ENCODE measurements around the gene NUP160.
A peak's percentile ranks its signal among the peaks of the same experiment; 100 is the strongest.
"Not testable (repeated sequence)": the region's sequence is repeated elsewhere in the genome, so short reads cannot be mapped to it uniquely, and the experiment has no call there.

The NUP160 gene

DNA sequence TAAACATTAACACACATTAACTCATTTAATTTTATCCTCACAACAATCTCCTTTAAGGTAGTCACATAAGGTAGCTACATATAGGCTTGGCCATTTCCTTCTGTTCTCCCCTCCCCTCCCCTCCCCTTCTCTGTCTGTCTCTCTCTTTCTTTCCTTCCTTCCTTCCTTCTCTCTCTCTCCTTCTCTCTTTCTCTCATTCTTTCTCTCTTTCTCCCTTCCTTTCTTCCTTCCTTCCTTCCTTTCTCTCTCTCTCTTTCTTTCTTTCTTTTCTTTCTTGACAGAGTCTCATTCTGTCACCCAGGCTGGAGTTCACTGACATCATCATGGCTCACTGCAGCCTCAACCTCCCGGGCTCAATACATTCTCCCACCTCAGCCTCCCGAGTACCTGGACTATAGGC is 22.3 kb upstream of the NUP160 start:
- H3K4me3 Mint-ChIP-seq: no peak overlapping the region
- no peak overlapping the region for H3K27ac Mint-ChIP-seq
- peaks cover 0 to 2% of the 10 kb centered on the region in 2 donors for H3K4me1 Mint-ChIP-seq (ENCODE audit: low read depth in 2 of 2)
- DNase-seq: no peak
- peaks cover 0 to under 1% of the 10 kb centered on the region in 2 donors for H3K9me3 Mint-ChIP-seq
- no peak for ATAC-seq (replicated peaks)
- peaks cover 0 to 6% of the 10 kb centered on the region in 2 donors for H3K27me3 Mint-ChIP-seq
- peaks cover 6% of the 10 kb centered on the region for H3K36me3 Mint-ChIP-seq (ENCODE audit: insufficient read depth)

DNA sequence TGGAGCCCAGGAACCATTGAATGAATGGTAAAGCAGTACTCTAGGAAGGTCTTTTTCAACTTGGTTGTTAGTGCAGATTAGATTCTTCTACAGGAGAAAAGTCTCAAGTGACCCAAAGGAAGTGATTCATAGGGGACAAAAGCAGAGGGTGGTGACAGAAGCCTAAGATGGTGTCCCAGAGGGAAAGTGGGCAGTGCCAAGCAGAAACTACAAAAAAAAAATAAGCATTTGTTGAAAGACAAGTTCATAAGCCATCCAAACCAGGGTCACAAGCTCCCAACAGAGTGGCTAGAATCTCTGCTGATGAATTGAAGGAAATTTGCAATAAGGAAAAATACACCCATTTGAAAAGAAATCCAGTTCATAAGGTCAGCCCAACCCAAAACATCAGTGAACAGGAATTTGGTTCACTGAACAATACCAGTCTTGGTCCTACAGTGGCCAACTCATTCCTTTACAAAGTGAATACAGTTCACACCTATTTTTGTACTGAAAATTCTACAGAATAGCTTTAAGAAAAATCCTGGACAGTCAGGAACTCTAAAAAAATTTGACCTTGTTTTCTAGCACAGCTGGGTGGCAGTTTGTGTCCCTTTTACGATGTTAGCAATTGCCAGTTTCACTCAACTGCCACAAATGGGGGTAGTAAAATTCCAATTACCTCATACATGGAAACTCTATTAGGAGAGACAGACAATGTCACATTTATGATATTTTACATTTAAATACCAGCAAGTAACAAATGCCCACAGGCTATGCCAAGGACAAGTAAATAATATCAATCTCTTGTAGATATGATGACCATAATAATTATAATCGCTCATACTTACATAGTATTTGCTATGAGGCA is 21.6 kb upstream of the NUP160 start:
- no peak for DNase-seq
- Mint-ChIP-seq H3K4me1 (ENCODE audit: low read depth in 2 of 2) (peaks cover 0 to 2% of the 10 kb centered on the region in 2 donors), H3K36me3 (ENCODE audit: insufficient read depth) (peaks cover 6% of the 10 kb centered on the region), H3K27ac (no peak overlapping the region), H3K9me3 (no peaks in the 10 kb centered on the region), H3K4me3 (no peak overlapping the region), H3K27me3 (peaks cover 0 to 6% of the 10 kb centered on the region in 2 donors)
- ATAC-seq (replicated peaks): no peak

DNA sequence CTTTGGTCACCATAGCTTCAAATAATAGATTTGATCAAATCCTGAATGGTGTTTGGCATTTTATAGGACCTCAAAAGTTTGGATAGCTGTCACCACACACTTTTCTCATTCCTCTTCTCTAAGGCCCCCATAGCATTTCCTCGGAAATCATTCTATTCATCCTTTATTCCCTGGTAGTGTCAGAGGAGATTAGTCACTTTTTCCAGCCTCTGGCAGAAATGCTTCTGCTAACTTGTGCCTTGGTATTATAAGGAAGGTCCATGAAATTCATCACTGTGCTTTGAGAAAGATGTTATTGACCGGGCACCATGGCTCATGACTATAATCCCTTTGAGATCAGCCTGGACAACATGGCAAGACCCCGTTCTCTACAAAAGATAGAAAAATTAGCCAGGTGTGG is 19.7 kb upstream of the NUP160 start:
- no peaks in the 10 kb centered on the region for H3K9me3 Mint-ChIP-seq
- H3K27ac Mint-ChIP-seq: no peak overlapping the region
- H3K27me3 Mint-ChIP-seq: no peaks in the 10 kb centered on the region
- DNase-seq (no peak), ATAC-seq (replicated peaks) (no peak)
- H3K36me3 Mint-ChIP-seq (ENCODE audit: insufficient read depth): peaks cover 6% of the 10 kb centered on the region
- H3K4me1 Mint-ChIP-seq (ENCODE audit: low read depth in 2 of 2): peaks cover 11% of the 10 kb centered on the region in 2 donors
- no peak overlapping the region for H3K4me3 Mint-ChIP-seq

DNA sequence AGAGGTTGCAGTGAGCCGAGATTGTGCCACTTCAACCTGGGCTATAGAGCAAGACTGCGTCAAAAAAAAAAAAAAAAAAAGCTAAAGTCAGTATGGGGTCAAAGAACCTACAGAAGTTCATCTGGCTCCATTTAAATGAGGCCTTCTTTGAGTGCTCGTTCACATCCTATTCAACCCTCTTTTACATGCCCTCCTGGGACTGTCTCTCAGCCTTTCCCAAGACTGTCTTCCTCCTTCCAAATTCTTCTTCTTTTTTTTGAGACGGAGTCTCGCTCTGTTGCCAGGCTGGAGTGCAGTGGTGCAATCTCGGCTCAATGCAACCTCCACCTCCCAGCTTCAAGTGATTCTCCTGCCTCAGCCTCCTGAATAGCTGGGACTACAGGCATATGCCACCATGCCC is 18.7 kb upstream of the NUP160 start:
- not testable (repeated sequence) for H3K9me3 Mint-ChIP-seq; DNase-seq; ATAC-seq (replicated peaks); H3K4me3 Mint-ChIP-seq; H3K36me3 Mint-ChIP-seq (ENCODE audit: insufficient read depth); H3K27me3 Mint-ChIP-seq; H3K27ac Mint-ChIP-seq
- peaks cover 11% of the 10 kb centered on the region in 2 donors for H3K4me1 Mint-ChIP-seq (ENCODE audit: low read depth in 2 of 2)

DNA sequence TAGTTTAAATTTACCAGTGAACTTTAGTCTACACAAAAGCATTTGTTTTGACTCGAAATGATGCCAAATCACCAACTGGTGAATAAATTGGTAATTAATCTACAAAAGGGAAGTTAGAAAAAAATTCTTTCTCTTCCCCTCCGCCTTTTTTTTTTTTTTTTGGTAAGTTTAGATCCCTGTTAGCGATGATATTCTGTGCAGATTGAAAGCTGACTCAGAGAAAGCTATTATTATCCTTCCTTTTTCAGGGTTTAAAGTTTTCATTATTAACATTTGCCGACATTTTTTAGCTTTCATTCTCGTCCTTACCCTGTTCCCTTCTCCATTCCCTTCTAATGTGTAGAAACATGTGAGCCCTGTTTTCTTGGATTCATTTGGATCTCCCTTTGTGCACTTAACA is 16.8 kb upstream of the NUP160 start:
- H3K36me3 Mint-ChIP-seq (ENCODE audit: insufficient read depth): peaks cover 4% of the 10 kb centered on the region
- no peak overlapping the region for H3K4me3 Mint-ChIP-seq
- no peaks in the 10 kb centered on the region for H3K9me3 Mint-ChIP-seq
- H3K4me1 Mint-ChIP-seq (ENCODE audit: low read depth in 2 of 2): peaks cover 10 to 15% of the 10 kb centered on the region in 2 donors
- DNase-seq (no peak), ATAC-seq (replicated peaks) (no peak)
- no peaks in the 10 kb centered on the region for H3K27me3 Mint-ChIP-seq
- no peak overlapping the region for H3K27ac Mint-ChIP-seq

DNA sequence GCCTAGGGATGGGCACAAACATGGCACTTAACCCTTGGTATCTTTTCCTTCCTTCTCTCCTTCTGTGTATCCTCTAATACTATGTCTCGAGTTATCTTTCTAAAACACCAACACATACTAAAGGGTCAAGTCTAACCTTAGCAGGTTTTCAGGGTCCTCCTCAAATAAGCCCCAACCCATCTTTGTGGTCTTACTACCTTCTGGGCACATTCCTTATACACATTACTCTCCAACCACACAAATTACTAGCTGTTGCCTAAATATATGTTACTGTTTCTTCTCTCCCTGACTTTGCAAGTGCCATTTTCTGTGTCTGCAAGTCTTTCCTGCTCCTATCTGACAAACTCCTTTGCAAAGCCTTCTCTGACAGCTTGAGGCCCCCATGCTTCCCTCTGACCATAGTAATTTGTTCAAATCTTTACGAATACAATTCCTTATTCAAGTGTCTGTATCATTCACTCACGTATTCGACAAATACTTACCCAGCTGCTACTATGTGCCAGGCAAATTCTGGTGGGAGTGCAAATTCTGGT is 15.8 kb upstream of the NUP160 start:
- Mint-ChIP-seq H3K36me3 (ENCODE audit: insufficient read depth) (peaks cover 4% of the 10 kb centered on the region), H3K4me1 (ENCODE audit: low read depth in 2 of 2) (peaks cover 10 to 15% of the 10 kb centered on the region in 2 donors), H3K27me3 (no peaks in the 10 kb centered on the region), H3K9me3 (no peaks in the 10 kb centered on the region), H3K27ac (no peak overlapping the region), H3K4me3 (no peak overlapping the region)
- DNase-seq (no peak), ATAC-seq (replicated peaks) (no peak)

DNA sequence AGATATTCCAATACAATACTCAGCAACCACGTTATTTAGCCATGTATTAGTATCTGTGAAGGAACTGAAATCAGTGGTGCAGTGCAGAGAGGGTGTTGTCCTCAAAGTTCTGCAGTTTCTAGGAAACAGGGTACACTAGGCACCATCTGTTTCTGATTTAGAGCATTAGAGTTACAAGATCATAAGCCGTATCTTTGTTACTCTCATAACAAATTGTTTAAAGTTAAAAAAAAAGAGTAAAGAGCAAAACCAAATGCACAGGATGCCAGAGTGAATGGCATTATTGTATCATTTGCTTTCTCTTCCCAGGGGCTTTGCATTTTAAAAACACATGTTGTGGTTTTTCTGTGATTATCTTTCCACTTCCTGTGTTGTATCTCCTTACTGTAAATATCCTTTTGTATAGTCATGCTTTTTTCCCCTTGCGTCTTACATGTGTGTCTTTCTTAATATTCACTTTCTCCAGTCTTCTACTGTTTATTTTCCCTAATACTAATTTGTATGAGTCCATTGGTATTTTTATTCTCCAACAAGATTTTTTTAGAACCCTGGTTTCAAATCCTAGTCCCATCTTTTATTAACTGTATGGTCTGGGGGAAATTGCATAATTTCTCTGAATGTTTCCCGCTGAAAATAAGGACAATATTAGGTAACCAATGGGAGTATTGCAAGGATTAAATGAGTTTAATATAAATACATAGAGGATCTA is 15.2 kb upstream of the NUP160 start:
- Mint-ChIP-seq H3K4me3 (peak overlapping the region; percentile 40 to 62), H3K27ac (no peak overlapping the region), H3K27me3 (peaks cover 2 to 4% of the 10 kb centered on the region in 2 donors), H3K36me3 (ENCODE audit: insufficient read depth) (peaks cover 4% of the 10 kb centered on the region), H3K9me3 (no peaks in the 10 kb centered on the region), H3K4me1 (ENCODE audit: low read depth in 2 of 2) (peaks cover 10 to 15% of the 10 kb centered on the region in 2 donors)
- DNase-seq (no peak), ATAC-seq (replicated peaks) (peak; percentile 72)

DNA sequence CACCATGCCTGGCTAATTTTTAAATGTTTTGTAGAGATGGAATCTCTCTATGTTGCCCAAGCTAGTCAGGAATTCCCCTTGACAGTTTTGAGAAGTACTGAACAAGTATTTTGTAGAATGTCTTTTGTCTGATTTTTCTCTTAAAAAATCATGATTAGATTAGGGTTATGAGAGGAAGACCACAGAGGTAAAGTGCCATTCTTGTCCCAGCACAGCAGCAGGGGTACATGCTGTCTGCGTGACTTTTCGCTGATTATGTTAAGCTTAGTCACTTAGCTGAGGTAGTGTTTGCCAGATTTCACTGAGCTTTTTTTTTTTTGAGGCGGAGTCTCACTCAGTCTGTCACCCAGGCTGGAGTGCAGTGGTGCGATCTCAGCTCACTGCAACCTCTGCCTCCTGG is 13.6 kb upstream of the NUP160 start:
- H3K4me3 Mint-ChIP-seq: no peak overlapping the region
- no peak for DNase-seq
- peak overlapping the region in 1 of 2 donors; percentile 49 for H3K27ac Mint-ChIP-seq
- H3K27me3 Mint-ChIP-seq: peaks cover 8 to 11% of the 10 kb centered on the region in 2 donors
- peaks cover 10 to 15% of the 10 kb centered on the region in 2 donors for H3K4me1 Mint-ChIP-seq (ENCODE audit: low read depth in 2 of 2)
- peaks cover 4% of the 10 kb centered on the region for H3K36me3 Mint-ChIP-seq (ENCODE audit: insufficient read depth)
- ATAC-seq (replicated peaks): no peak
- H3K9me3 Mint-ChIP-seq: no peaks in the 10 kb centered on the region

DNA sequence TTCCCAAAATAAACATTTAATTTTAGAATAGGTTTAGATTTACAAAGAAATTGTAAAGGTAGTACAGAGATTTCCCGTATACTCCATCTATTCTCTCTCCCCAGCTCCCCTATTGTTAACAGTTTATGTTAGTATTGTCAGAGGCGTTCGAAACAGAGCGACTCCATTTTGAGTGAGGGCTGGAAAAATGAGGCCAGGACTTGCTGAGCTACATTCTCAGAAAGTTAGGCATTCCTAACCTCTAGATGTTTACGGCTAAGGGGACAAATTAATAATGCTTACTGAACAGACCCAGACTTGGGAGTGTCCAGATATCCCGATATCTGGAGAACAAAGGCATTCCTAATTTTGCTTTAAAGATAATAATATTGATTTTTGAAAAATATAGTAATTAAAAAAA is 12.4 kb upstream of the NUP160 start:
- peaks cover 10 to 15% of the 10 kb centered on the region in 2 donors for H3K4me1 Mint-ChIP-seq (ENCODE audit: low read depth in 2 of 2)
- no peaks in the 10 kb centered on the region for H3K9me3 Mint-ChIP-seq
- peaks cover 4% of the 10 kb centered on the region for H3K36me3 Mint-ChIP-seq (ENCODE audit: insufficient read depth)
- no peak overlapping the region for H3K4me3 Mint-ChIP-seq
- peaks cover 8 to 11% of the 10 kb centered on the region in 2 donors for H3K27me3 Mint-ChIP-seq
- DNase-seq (no peak), ATAC-seq (replicated peaks) (no peak)
- H3K27ac Mint-ChIP-seq: no peak overlapping the region

DNA sequence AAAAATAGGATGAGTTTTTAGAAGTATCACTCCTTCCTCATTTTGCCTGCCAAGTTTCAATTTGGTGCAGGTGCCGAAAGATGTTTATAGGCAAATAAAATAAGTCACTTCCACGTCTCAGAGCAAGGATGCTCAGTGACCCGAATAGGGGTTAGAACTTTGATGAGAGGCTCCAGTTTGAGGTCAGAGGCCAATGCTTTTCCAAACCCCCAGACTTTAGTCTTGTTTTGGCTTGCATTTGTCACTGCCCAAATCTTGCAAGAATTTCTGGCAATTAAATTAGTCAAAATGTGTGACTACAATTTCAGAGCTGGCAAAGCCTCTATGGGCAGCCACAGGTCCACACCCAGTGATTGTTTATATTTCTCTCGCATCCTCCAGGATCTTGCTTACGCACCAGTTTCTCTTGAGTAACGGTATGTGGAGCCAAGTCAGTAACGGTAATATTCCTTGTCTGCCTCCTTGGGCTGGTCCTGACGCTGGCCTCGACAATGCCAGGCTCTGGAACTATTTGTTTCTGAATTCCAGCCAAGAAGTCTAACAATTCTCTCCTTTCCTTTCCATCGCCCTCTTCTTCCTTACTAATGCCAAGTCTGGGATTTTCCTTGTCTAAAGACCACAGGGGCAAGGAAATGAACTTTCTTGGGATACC is 9.9 kb upstream of the NUP160 start:
- H3K9me3 Mint-ChIP-seq: no peaks in the 10 kb centered on the region
- peaks cover 0 to 3% of the 10 kb centered on the region in 2 donors for H3K4me1 Mint-ChIP-seq (ENCODE audit: low read depth in 2 of 2)
- no peak overlapping the region for H3K27ac Mint-ChIP-seq
- peaks cover 4% of the 10 kb centered on the region for H3K36me3 Mint-ChIP-seq (ENCODE audit: insufficient read depth)
- DNase-seq (no peak), ATAC-seq (replicated peaks) (no peak)
- no peak overlapping the region for H3K4me3 Mint-ChIP-seq
- H3K27me3 Mint-ChIP-seq: peaks cover 8 to 11% of the 10 kb centered on the region in 2 donors

DNA sequence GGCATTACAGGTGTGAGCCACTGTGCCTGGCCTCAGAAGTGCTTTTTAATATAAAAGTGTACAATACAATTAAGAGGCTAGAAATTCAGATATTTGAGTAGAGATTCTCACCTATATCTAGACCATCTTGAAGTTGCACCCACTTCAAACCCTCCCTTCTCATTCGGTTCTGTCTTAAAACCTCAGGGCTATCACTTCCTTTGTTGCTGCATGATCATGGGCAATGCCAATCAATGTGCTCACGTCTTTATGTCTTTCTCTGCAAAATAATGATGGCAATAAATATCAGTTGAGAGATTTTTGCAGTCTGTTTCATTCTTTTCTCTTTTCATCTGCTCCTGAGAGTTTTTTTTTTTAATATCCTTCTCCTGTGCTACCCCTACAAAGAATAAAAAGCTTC is 9.3 kb upstream of the NUP160 start:
- Mint-ChIP-seq H3K4me1 (ENCODE audit: low read depth in 2 of 2) (peaks cover 0 to 3% of the 10 kb centered on the region in 2 donors), H3K27me3 (peaks cover 8 to 11% of the 10 kb centered on the region in 2 donors), H3K36me3 (ENCODE audit: insufficient read depth) (peaks cover 4% of the 10 kb centered on the region), H3K9me3 (no peaks in the 10 kb centered on the region), H3K27ac (no peak overlapping the region), H3K4me3 (no peak overlapping the region)
- ATAC-seq (replicated peaks) (no peak), DNase-seq (no peak)

DNA sequence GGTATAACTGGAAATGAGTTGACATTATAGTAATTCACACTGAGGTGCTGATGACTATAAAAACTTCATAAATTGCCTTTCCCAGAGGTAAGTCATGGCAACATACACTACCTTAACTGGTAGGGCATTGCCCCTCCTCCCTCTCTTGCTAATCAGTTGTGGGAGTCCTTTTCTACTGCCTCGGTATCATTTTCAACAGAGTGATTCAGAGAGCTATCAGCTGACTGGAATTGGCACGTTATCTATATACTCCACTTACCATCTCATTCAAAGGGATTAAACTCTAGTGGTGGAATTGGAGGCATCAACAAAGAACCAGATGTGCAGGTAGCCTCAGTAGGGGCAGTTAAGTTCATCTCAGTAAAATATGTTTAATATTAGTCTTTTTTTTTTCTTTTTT is 8.0 kb upstream of the NUP160 start:
- H3K9me3 Mint-ChIP-seq: no peaks in the 10 kb centered on the region
- no peak for ATAC-seq (replicated peaks)
- H3K4me3 Mint-ChIP-seq: no peak overlapping the region
- H3K36me3 Mint-ChIP-seq (ENCODE audit: insufficient read depth): peaks cover 3% of the 10 kb centered on the region
- DNase-seq: no peak
- peaks cover 8 to 11% of the 10 kb centered on the region in 2 donors for H3K27me3 Mint-ChIP-seq
- no peak overlapping the region for H3K27ac Mint-ChIP-seq
- no peaks in the 10 kb centered on the region for H3K4me1 Mint-ChIP-seq (ENCODE audit: low read depth in 2 of 2)

DNA sequence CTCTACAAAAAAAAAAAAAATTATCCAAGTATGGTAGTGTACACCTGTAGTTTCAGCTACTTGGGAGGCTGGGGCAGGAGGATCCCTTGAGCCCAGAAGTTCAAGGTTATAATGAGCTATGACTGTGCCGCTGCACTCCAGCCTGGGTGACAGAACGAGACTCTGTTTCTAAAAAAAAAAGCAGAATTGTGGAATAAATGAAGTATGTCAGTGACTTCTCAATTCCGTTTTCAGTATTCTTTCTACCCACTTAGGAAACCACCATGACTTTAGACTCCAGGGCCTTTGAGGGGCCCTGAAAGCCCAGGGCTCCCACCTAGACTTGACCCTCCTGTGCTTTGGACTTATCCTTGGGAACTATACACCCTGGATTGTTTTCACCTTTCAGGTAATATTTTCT is 6.5 kb upstream of the NUP160 start:
- H3K27ac Mint-ChIP-seq: no peak overlapping the region
- peaks cover 3% of the 10 kb centered on the region for H3K36me3 Mint-ChIP-seq (ENCODE audit: insufficient read depth)
- ATAC-seq (replicated peaks): no peak
- no peaks in the 10 kb centered on the region for H3K9me3 Mint-ChIP-seq
- no peak for DNase-seq
- H3K27me3 Mint-ChIP-seq: peaks cover 8 to 11% of the 10 kb centered on the region in 2 donors
- no peak overlapping the region for H3K4me3 Mint-ChIP-seq
- H3K4me1 Mint-ChIP-seq (ENCODE audit: low read depth in 2 of 2): peaks cover 3 to 4% of the 10 kb centered on the region in 2 donors
